HG03342 (cell line): ENCODE results near the gene ZFHX2.

ENCODE experiments used
- ATAC-seq: cut with Tn5 transposase; IDR thresholded peaks from one replicate; pipeline ENCODE4 v1.9.1; 2021; ENCODE audit warnings: mild to moderate bottlenecking, moderate library complexity; ENCODE audit not compliant: unreplicated experiment

Gene ZFHX2

GRCh38 chr14:23561873-23562821 lies 10.6 kb upstream of the ZFHX2 start:
- no peak for ATAC-seq

GRCh38 chr14:23561259-23561658 lies 9.7 kb upstream of the ZFHX2 start:
- no peak for ATAC-seq

- no peak for ATAC-seq
These were observed 8.5 kb upstream of the ZFHX2 start for GRCh38 chr14:23559926-23560520.

GRCh38 chr14:23559010-23559925 lies 7.7 kb upstream of the ZFHX2 start:
- no peak for ATAC-seq

- no peak for ATAC-seq
These were observed 6.9 kb upstream of the ZFHX2 start for GRCh38 chr14:23558346-23559009.

- ATAC-seq: no peak
These were observed 6.4 kb upstream of the ZFHX2 start for GRCh38 chr14:23557946-23558345.

- ATAC-seq: no peak
These were observed 6.0 kb upstream of the ZFHX2 start for GRCh38 chr14:23557521-23557920.

GRCh38 chr14:23556700-23557440 lies 5.3 kb upstream of the ZFHX2 start:
- ATAC-seq: no peak

GRCh38 chr14:23555882-23556699 lies 4.5 kb upstream of the ZFHX2 start, which contains the start of gene THTPA:
TSS of gene THTPA (plus strand) at chr14:23556271. CDS start at chr14:23556758, 487 bp downstream.
- peak; percentile 88 for ATAC-seq

GRCh38 chr14:23555533-23555881 lies 3.9 kb upstream of the ZFHX2 start:
- ATAC-seq: no peak

GRCh38 chr14:23550812-23551265 lies 726 bp downstream of the ZFHX2 start:
- no peak for ATAC-seq

- no peak for ATAC-seq
These were observed 1.3 kb downstream of the ZFHX2 start for GRCh38 chr14:23550131-23550811.

- ATAC-seq: no peak
These were observed 2.9 kb downstream of the ZFHX2 start for GRCh38 chr14:23548351-23549318.

GRCh38 chr14:23547924-23548323 lies 3.6 kb downstream of the ZFHX2 start:
- no peak for ATAC-seq

- ATAC-seq: no peak
These were observed 5.0 kb downstream of the ZFHX2 start for GRCh38 chr14:23546450-23547035.

GRCh38 chr14:23545740-23546365 lies 5.7 kb downstream of the ZFHX2 start:
- ATAC-seq: no peak
